Panc1 (cell line): ENCODE results near the gene FAM89A. TPM values are rescaled to one million over a fixed set of nuclear protein-coding genes. Genes with fewer than 3 reads are reported as not detected.

Experiments
- ATAC-seq: fragments of 200-7000 bp; cut with Tn5 transposase; 2 replicates; pipeline ENCODE4 v1.9.1; 2020; ENCODE audit warnings: mild to moderate bottlenecking, moderate library complexity
- BruUV-seq: library from RNA; stranded (reverse); fragments of 400-500 nt; replicated peaks from 2 replicates; lab custom pipeline; 2021; lab: Mats Ljungman, UMichigan
- CTCF ChIA-PET: fragments of 300-600 bp; sonication (Branson Sonifier 250); formaldehyde crosslinking; loops from one replicate; lab custom pipeline; 2022; ENCODE audit warnings: antibody characterized with exemption; lab: Charles Lee
- POLR2A ChIA-PET: fragments of 300-600 bp; sonication (Branson Sonifier 250); formaldehyde crosslinking; loops from one replicate; lab custom pipeline; 2022; ENCODE audit warnings: antibody characterized with exemption; lab: Charles Lee
- DNase-seq: peaks from one replicate; pipeline ENCODE4 v3.0.0-alpha.2; 2010; ENCODE audit warnings: low read depth, low spot score
- H3K27ac ChIP-seq: 2 replicates; pipeline ENCODE4 v1.5.1; 2011; ENCODE audit warnings: mild to moderate bottlenecking, low read length, inconsistent platforms
- H3K27me3 ChIP-seq: fragments of 200-500 bp; sonication (Bioruptor generic); 2 replicates; pipeline ENCODE4 v1.6.0; 2014; ENCODE audit warnings: low read length, inconsistent platforms; ENCODE audit not compliant: control insufficient read depth, insufficient read depth
- H3K36me3 ChIP-seq: fragments of 200-500 bp; sonication (Bioruptor generic); 2 replicates; pipeline ENCODE4 v1.5.1; 2014; ENCODE audit warnings: inconsistent platforms, mild to moderate bottlenecking, low read length, moderate library complexity; ENCODE audit not compliant: control insufficient read depth, insufficient read depth
- H3K4me1 ChIP-seq: 2 replicates; pipeline ENCODE4 v1.5.1; 2011; ENCODE audit warnings: inconsistent platforms, mild to moderate bottlenecking, low read length, moderate library complexity; ENCODE audit not compliant: control insufficient read depth, insufficient read depth
- H3K4me3 ChIP-seq, 2 experiments: 2 replicates each; pipeline ENCODE4 v1.5.1; 2011 to 2012; ENCODE audit warnings: low read depth in 2 of 2, low read length in 2 of 2, mild to moderate bottlenecking in 2 of 2, inconsistent platforms in 1 of 2, moderate library complexity in 1 of 2
- H3K9me3 ChIP-seq: fragments of 200-500 bp; sonication (Bioruptor generic); 2 replicates; pipeline ENCODE4 v1.5.1; 2014; ENCODE audit warnings: low read depth, mild to moderate bottlenecking, inconsistent platforms, low read length, moderate library complexity; ENCODE audit not compliant: control insufficient read depth, insufficient read depth
- CTCF ChIP-seq: fragments of 450-650 bp; IDR thresholded peaks from 2 replicates; pipeline ENCODE4 v1.5.1; 2017; ENCODE audit warnings: mild to moderate bottlenecking
- POLR2AphosphoS5 ChIP-seq: IDR thresholded peaks from 2 replicates; pipeline ENCODE4 v1.6.1; 2012; ENCODE audit warnings: mild to moderate bottlenecking, low read depth, low read length, moderate library complexity
- REST ChIP-seq, 2 experiments: IDR thresholded peaks; 2 replicates each; pipeline ENCODE4 v1.6.1; 2011 to 2012; ENCODE audit warnings: low read depth in 2 of 2, control low read depth in 1 of 2, low read length in 1 of 2, mild to moderate bottlenecking in 1 of 2, moderate library complexity in 1 of 2; ENCODE audit not compliant: insufficient read depth in 1 of 2
- SIN3A ChIP-seq: IDR thresholded peaks from 2 replicates; pipeline ENCODE4 v1.6.1; 2012; ENCODE audit warnings: low read depth, mild to moderate bottlenecking, low read length, moderate library complexity, borderline replicate concordance; ENCODE audit not compliant: insufficient read depth
- TCF7L2 ChIP-seq: IDR thresholded peaks from 2 replicates; pipeline ENCODE4 v1.6.1; 2011; ENCODE audit warnings: mild to moderate bottlenecking, low read depth, low read length, inconsistent platforms
- in situ Hi-C: cut with HindIII; loops from 2 replicates; pipeline ENCODE4 v1.10.0; 2016; ENCODE audit warnings: low sequenced_read_pairs, low pct_unique_long_range_greater_than_20kb
- intact Hi-C: fragments of 100-400 bp; cut with micrococcal nuclease; formaldehyde crosslinking; loops from one replicate; pipeline ENCODE4 v1.10.0; 2022; ENCODE audit not compliant: unreplicated experiment
- total RNA-seq: library from RNA; stranded (reverse); gene quantifications from one replicate; pipeline ENCODE4 v1.2.1, GENCODE V29; 2021; ENCODE audit not compliant: unreplicated experiment

Gene FAM89A
- total RNA-seq, 1 experiment from 2014 or later, result 2.2 TPM

GRCh38 chr1:231078250-231078649 is 38.2 kb upstream of the FAM89A start:
- Histone ChIP-seq H3K27me3 (peaks cover 3% of the 10 kb centered on the region; the same call in 1 of the 2 replicates), H3K4me1 (no peaks in the 10 kb centered on the region), H3K36me3 (no peaks in the 10 kb centered on the region), H3K27ac (no peak overlapping the region), H3K9me3 (no peaks in the 10 kb centered on the region), H3K4me3 (no peak overlapping the region)
- TF ChIP-seq REST (IDR thresholded peaks at IDR 0.05; ENCODE audit: insufficient read depth in 1 of 2, low read depth in 2 of 2, low read length in 1 of 2) (no peak), TCF7L2 (no peak), SIN3A (no peak), POLR2AphosphoS5 (no peak), CTCF (no peak)
- CTCF ChIA-PET, result no interaction called here
- in situ Hi-C loops (no loop called here), intact Hi-C loops (no loop called here)
- DNase-seq (no peak), ATAC-seq (no peak)
- no TSS peak for BruUV-seq
- POLR2A ChIA-PET, result no interaction called here

GRCh38 chr1:231076802-231077201 is 36.7 kb upstream of the FAM89A start:
- no peak for DNase-seq
- H3K4me3 ChIP-seq, result no peak overlapping the region
- H3K27me3 ChIP-seq, result peaks cover 3% of the 10 kb centered on the region; the same call in 1 of the 2 replicates
- ChIA-PET CTCF (no interaction called here), POLR2A (no interaction called here)
- in situ Hi-C loops, result no loop called here
- TF ChIP-seq TCF7L2 (no peak), REST (IDR thresholded peaks at IDR 0.05; ENCODE audit: insufficient read depth in 1 of 2, low read depth in 2 of 2, low read length in 1 of 2) (no peak), POLR2AphosphoS5 (no peak), SIN3A (no peak), CTCF (no peak)
- H3K4me1 ChIP-seq, result no peaks in the 10 kb centered on the region
- no peaks in the 10 kb centered on the region for H3K9me3 ChIP-seq
- no peak for ATAC-seq
- H3K27ac ChIP-seq, result no peak overlapping the region
- intact Hi-C loops, result no loop called here
- BruUV-seq, result no TSS peak
- H3K36me3 ChIP-seq, result no peaks in the 10 kb centered on the region
